Stimulated activated effector memory CD8-positive, alpha-beta T cell treated with anti-CD3 and anti-CD28 coated beads, Interleukin-12 subunit alpha, Interleukin-12 subunit beta, amount 100 ng/mL, for 72 hours (primary cell): ENCODE results near the gene ZFYVE21.
A peak's percentile ranks its signal among the peaks of the same experiment; 100 is the strongest.

Experiments used
- ATAC-seq: fragments of 150-1000 bp; cut with Tn5 transposase; 2 replicates; pipeline ENCODE4 v1.10.0; 2021
- DNase-seq, 2 donors: peaks; one replicate each; pipeline ENCODE4 v3.0.0; 2021 to 2022; ENCODE audit warnings: low spot score in 2 of 2
- H3K27ac Mint-ChIP-seq: one replicate; pipeline ENCODE4 v1.8.0; 2022; ENCODE audit warnings: mild to moderate bottlenecking, mixed read lengths
- H3K36me3 Mint-ChIP-seq: one replicate; pipeline ENCODE4 v1.8.0; 2022; ENCODE audit warnings: mild to moderate bottlenecking, mixed read lengths
- H3K4me1 Mint-ChIP-seq: one replicate; pipeline ENCODE4 v1.8.0; 2022; ENCODE audit warnings: mixed read lengths
- H3K4me3 Mint-ChIP-seq: one replicate; pipeline ENCODE4 v1.8.0; 2022; ENCODE audit warnings: mild to moderate bottlenecking, mixed read lengths
- H3K9me3 Mint-ChIP-seq: one replicate; pipeline ENCODE4 v1.8.0; 2022; ENCODE audit warnings: mixed read lengths

Gene ZFYVE21

GRCh38 chr14:103707329-103708263 lies 8.0 kb upstream of the ZFYVE21 start:
- H3K27ac Mint-ChIP-seq, result no peak overlapping the region
- peaks cover 70% of the 10 kb centered on the region for H3K36me3 Mint-ChIP-seq
- H3K4me1 Mint-ChIP-seq, result peaks cover 21% of the 10 kb centered on the region
- no peak for ATAC-seq
- DNase-seq, result no peak
- H3K4me3 Mint-ChIP-seq, result no peak overlapping the region
- no peaks in the 10 kb centered on the region for H3K9me3 Mint-ChIP-seq

- Mint-ChIP-seq H3K4me3 (no peak overlapping the region), H3K4me1 (peaks cover 32% of the 10 kb centered on the region), H3K9me3 (no peaks in the 10 kb centered on the region), H3K27ac (no peak overlapping the region), H3K36me3 (peaks cover 66% of the 10 kb centered on the region)
- no peak for DNase-seq
- ATAC-seq, result no peak
These were observed 6.8 kb upstream of the ZFYVE21 start for GRCh38 chr14:103708750-103709187.

GRCh38 chr14:103709814-103710213 lies 5.8 kb upstream of the ZFYVE21 start:
- Mint-ChIP-seq H3K36me3 (peaks cover 61% of the 10 kb centered on the region), H3K4me3 (no peak overlapping the region), H3K4me1 (peaks cover 37% of the 10 kb centered on the region), H3K9me3 (no peaks in the 10 kb centered on the region), H3K27ac (no peak overlapping the region)
- ATAC-seq, result no peak
- DNase-seq, result no peak

- no peak for ATAC-seq
- H3K4me1 Mint-ChIP-seq, result peaks cover 37% of the 10 kb centered on the region
- no peak overlapping the region for H3K27ac Mint-ChIP-seq
- no peaks in the 10 kb centered on the region for H3K9me3 Mint-ChIP-seq
- DNase-seq, result no peak
- peaks cover 59% of the 10 kb centered on the region for H3K36me3 Mint-ChIP-seq
- no peak overlapping the region for H3K4me3 Mint-ChIP-seq
These were observed 4.7 kb upstream of the ZFYVE21 start for GRCh38 chr14:103710771-103711377.

- no peaks in the 10 kb centered on the region for H3K9me3 Mint-ChIP-seq
- no peak for DNase-seq
- peaks cover 42% of the 10 kb centered on the region for H3K4me1 Mint-ChIP-seq
- no peak overlapping the region for H3K27ac Mint-ChIP-seq
- peaks cover 60% of the 10 kb centered on the region for H3K36me3 Mint-ChIP-seq
- no peak for ATAC-seq
- no peak overlapping the region for H3K4me3 Mint-ChIP-seq
These were observed 3.8 kb upstream of the ZFYVE21 start for GRCh38 chr14:103711516-103712431.

GRCh38 chr14:103712633-103713247 lies 2.9 kb upstream of the ZFYVE21 start:
- ATAC-seq (no peak), DNase-seq (no peak)
- H3K36me3 Mint-ChIP-seq, result peaks cover 60% of the 10 kb centered on the region
- peaks cover 49% of the 10 kb centered on the region for H3K4me1 Mint-ChIP-seq
- H3K4me3 Mint-ChIP-seq, result peak overlapping the region; percentile 85
- H3K27ac Mint-ChIP-seq, result peak overlapping the region; percentile 93
- H3K9me3 Mint-ChIP-seq, result no peaks in the 10 kb centered on the region

GRCh38 chr14:103713304-103714062 lies 2.1 kb upstream of the ZFYVE21 start:
- H3K36me3 Mint-ChIP-seq, result peaks cover 54% of the 10 kb centered on the region
- DNase-seq (no peak), ATAC-seq (no peak)
- no peaks in the 10 kb centered on the region for H3K9me3 Mint-ChIP-seq
- peaks cover 57% of the 10 kb centered on the region for H3K4me1 Mint-ChIP-seq
- H3K4me3 Mint-ChIP-seq, result peak overlapping the region; percentile 85
- peak overlapping the region; percentile 93 for H3K27ac Mint-ChIP-seq

- no peak for DNase-seq
- no peak for ATAC-seq
- H3K36me3 Mint-ChIP-seq, result peaks cover 48% of the 10 kb centered on the region
- peaks cover 59% of the 10 kb centered on the region for H3K4me1 Mint-ChIP-seq
- peak overlapping the region; percentile 93 for H3K27ac Mint-ChIP-seq
- H3K4me3 Mint-ChIP-seq, result peak overlapping the region; percentile 85
- H3K9me3 Mint-ChIP-seq, result no peaks in the 10 kb centered on the region
These were observed 1.4 kb upstream of the ZFYVE21 start for GRCh38 chr14:103714063-103714724.

- DNase-seq (peak; percentile 23 to 60), ATAC-seq (peak; percentile 0)
- Mint-ChIP-seq H3K4me1 (peaks cover 68% of the 10 kb centered on the region), H3K27ac (peak overlapping the region; percentile 26), H3K9me3 (no peaks in the 10 kb centered on the region), H3K4me3 (peak overlapping the region; percentile 85), H3K36me3 (peaks cover 31% of the 10 kb centered on the region)
These were observed 636 bp downstream of the ZFYVE21 start for GRCh38 chr14:103716091-103716801.

GRCh38 chr14:103716899-103717411 lies 1.3 kb downstream of the ZFYVE21 start:
- Mint-ChIP-seq H3K4me3 (peak overlapping the region; percentile 85), H3K27ac (peak overlapping the region; percentile 26), H3K9me3 (no peaks in the 10 kb centered on the region), H3K4me1 (peaks cover 68% of the 10 kb centered on the region), H3K36me3 (peaks cover 27% of the 10 kb centered on the region)
- ATAC-seq (no peak), DNase-seq (no peak)

- no peak for ATAC-seq
- Mint-ChIP-seq H3K4me3 (no peak overlapping the region), H3K27ac (no peak overlapping the region), H3K9me3 (no peaks in the 10 kb centered on the region), H3K4me1 (peaks cover 58% of the 10 kb centered on the region), H3K36me3 (peaks cover 22% of the 10 kb centered on the region)
- DNase-seq, result no peak
These were observed 3.0 kb downstream of the ZFYVE21 start for GRCh38 chr14:103718572-103718971.

GRCh38 chr14:103719751-103720150 lies 4.1 kb downstream of the ZFYVE21 start:
- Mint-ChIP-seq H3K36me3 (peaks cover 15% of the 10 kb centered on the region), H3K9me3 (no peaks in the 10 kb centered on the region), H3K4me1 (peaks cover 51% of the 10 kb centered on the region), H3K27ac (peak overlapping the region; percentile 52), H3K4me3 (no peak overlapping the region)
- ATAC-seq (no peak), DNase-seq (no peak)
